ENCODE results near the gene C17orf58.
"Not testable (repeated sequence)": the region's sequence is repeated elsewhere in the genome, so short reads cannot be mapped to it uniquely, and the experiment has no call there.

The C17orf58 gene

DNA sequence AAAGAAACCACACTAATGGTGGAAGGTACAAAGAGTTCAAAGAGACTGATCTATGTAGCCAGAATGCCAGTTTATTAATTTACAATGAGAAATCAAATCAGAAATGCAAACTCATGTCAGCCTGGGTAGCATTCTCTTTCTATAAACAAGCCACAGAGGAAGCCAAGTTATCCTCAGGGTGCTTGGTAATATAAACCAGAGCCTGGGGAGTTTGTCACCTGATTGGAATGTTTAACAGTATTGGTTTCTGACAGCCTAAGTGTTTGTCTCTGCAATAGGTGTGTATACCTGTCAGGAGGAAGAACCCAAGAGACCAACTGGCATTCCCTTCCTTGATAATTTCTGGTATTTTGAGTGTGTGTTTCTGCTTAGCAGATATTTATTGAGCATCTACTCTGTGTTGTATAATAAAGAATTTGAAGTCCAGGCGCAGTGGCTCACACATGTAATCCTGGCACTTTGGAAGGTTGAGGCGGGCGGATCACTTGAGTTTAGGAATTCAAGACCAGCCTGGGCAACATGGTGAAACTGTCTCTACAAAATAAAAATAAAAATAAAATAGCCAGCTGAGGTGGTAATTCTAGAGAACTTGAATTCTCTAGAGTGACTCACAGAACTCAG, 3.1 kb upstream of the C17orf58 start:
- no peak for DNase-seq

- no peak for DNase-seq
Measured at GRCh38 chr17:67998466-67998865, 2.2 kb upstream of the C17orf58 start.

GRCh38 chr17:67995570-67996263, 552 bp downstream of the C17orf58 start:
- DNase-seq, result no peak

DNA sequence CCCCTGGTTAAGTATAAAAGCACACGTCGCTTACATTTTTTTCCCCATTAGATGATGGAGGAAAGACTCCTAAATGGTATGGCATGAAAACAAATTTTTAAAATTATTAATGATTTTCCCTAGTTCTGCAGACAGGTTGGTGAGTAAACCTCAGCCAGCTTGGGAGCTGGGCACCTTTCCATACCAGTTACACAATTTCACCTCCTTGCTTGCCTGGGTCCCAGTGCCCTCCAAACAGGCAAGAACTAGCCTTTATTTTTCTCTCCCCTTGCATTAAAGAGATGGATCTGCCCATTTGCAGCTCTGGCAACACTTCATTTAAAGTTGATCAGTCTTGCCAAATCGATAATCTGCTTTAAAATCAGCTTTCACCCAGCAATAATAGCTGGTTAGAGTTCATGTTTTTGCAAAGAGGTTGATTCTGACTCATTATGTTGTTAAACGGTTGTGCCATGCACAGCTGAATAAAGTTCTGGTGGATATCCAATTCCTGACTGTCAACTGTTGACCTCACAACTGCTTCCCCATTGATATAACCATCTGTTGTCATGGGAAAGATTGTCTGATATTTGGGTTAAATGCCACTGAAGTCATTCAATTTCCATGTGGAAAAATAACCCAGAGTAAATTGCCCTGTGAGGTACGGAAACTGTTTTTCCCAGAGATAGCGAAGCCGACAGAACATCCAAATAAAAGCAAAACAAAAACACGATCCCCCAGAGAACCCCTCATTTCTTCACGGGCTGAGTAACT, 1.3 kb downstream of the C17orf58 start:
- peak; percentile 37 to 51 for DNase-seq

GRCh38 chr17:67993998-67994361, 2.3 kb downstream of the C17orf58 start:
- DNase-seq, result no peak

DNA sequence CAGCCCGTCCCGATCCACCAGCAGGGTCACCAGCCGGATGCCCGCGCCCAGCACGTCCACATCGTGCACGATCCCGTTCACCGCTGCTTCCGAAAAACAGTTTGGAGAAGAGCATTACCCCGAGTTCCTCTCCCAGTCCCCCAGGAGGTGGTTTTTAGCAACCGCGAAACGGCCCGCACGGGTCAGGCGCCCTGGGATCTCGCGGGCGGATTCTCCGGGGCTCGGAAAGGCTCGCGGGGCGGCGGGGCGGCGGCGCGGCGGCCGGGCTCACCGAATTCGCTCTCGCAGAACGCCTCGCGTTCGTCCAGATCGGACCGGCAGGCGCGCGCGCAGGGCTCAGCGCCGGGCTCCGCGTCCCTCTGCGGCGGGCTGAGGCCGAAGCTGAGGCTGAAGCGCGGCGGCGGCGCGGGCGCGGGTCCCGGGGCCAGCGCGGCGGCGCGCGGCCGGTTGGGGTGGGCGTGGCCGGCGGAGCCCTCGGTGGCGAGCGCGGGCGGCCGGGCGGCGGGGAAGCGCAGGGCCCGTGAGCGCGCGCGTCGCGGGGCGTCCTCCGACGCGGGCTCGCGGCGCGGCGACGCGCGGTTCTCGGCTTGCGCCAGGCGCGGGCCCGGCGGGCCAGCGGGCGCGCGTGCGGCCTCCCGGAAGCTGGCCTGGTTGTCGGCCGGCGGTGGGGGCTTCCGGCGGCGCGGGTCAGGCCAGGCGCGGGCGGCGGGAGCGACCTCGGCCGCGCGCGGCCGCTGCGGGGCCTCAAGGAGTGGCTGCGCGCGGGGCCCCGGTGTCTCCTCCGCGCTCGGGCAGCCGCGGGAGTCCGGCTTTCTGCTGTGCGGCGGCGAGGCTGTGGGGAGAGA, 2.9 kb downstream of the C17orf58 start:
- DNase-seq, result peak; percentile 80 to 95

DNA sequence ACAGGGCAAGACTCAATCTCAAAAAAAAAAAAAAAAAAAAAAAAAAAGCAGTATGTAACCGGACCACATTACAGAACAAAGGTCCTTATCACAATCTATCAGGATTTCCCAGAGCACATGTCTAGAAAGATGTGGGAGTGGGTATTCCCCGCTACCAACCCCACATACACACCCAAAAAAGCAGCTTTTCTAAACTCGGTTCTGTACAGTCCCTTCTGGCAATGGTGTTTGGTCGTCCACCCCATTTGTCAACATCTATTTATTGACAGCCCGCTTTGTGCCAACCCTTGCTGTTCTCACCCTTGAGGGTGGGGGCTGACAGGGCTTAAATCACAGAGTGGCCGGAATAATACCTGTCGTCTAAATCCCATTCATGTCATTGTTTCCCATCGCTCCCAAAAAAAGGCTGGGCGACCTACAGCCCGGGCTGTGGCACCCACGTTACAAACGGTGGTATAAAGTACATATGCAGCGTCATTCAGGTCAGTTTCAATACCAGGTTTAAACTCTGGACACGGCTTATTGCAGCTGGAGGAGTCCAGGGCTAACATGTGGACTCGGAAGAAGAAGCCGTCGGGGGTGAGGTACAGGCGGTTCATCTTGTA, 3.6 kb downstream of the C17orf58 start:
- peak in 1 of 2 donors; percentile 22 for DNase-seq

DNA sequence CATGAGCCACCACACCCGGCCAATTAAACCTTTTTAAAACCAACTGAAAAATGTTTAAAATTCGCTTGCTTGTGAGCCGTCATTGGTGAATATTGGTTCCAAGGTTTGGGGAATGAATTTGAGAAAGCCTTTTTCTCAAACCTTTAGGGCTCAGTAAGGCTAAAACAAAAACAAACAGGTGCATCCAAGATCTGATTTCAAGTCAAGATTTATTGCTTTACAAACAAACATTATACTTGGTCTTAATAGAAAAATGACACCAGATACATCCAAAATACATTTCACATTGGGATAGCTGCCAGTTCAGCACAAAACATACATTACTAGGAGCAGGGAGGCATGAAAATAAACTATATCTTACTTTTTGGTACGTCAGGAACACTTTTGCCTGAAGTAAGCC, 5.4 kb downstream of the C17orf58 start:
- no peak for DNase-seq

GRCh38 chr17:67983383-67983688, 12.9 kb downstream of the C17orf58 start:
- no peak for DNase-seq

DNA sequence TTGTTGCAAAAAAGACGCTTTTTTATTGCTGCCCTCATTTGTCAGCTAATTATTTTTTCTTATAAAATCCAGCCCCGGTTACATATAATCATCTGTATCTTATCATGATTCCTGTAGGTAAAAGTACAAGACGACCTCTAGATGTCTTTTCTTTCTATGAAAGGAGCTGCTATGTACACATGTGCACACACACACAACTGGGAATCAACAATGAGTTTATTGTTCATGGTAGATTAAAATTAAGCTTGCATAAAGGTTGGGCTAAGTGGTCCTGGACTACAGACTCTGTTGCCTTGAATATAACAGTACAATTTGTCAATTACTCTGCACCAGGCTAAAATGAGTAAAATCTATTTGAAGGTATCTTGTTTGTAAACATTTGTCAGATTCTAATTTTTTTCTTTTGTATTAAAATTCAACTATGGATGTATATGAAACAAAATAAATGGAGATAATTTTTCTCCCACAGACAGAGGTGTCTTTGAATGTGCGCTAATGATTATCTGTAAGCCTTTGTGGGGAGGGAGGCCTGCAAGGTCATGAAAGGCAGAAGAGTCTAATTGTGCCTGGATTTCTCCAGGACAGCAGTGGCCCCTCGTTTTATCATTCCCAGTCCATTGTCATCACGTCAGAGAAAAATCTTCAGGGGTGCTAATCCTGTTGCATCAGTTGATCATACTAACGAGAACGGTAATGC, 13.4 kb downstream of the C17orf58 start:
- DNase-seq, result no peak

DNA sequence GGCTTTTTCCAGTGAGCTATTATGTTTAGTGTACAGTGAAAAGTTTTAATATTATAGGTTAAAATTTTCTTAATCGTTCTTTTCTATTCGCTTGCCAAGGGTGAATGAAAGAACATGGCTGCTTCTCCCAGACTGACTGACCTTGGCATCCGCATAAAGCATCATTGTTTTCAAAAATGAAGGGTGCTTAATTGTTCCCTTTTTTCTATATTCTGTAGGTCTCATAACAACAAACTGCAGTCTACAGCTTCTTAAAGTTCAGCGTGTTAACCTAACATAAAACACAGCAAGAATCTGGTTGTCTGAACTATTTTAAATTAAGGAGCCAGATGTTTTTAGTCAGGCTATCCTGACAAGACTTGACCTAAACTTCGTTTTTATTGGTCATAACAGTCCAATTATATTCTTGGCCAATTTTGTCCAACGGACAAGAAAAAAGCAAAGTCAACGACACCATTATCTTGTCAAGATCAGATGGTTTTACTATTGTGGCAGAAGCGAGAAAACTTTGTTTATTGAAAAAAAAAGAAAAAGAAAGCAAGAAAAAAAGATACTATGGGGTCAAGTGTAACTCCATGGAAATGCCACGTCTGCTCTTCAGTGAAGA, 14.1 kb downstream of the C17orf58 start:
- no peak for DNase-seq

DNA sequence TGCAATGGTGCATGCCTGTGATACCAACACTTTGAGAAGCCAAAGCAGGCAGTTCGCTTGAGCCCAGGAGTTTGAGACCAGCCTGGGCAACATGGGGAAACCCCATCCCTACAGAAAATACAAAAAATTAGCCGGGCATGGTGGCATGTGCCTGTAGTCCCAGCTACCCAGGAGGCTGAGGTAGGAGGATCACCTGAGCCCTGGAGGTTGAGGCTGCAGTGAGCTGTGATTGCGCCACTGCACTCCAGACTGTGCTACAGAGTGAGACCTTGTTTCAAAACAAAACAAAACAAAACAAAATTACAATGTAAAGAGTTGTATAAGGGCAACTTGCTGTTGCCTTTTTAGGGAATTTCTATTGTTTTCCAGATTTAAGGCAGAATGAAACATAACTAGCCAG, 15.4 kb downstream of the C17orf58 start:
- not testable (repeated sequence) for DNase-seq

DNA sequence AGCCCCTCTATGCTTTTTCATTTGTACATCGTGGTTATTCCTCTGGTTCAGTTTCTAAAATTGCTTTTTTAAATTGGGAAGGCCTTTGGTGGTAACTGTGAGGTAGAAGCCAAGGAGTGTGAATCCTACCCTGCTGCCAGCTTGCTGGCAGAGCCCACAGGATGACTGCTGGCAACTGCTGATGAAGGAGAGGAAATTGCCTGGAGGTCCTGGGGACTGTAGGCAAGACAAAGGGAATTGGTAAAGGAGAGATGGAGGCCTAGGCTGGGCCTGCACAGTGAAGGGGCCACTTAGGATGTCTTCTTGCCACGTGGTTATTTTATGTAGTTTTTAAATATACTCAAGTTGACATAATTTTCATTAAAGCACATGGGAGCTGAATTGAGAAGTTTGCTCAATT, 15.8 kb downstream of the C17orf58 start:
- no peak for DNase-seq

GRCh38 chr17:67976306-67976705, 20.0 kb downstream of the C17orf58 start:
- DNase-seq, result not testable (repeated sequence)

- DNase-seq, result no peak
Measured at GRCh38 chr17:67974598-67975066, 21.6 kb downstream of the C17orf58 start.

DNA sequence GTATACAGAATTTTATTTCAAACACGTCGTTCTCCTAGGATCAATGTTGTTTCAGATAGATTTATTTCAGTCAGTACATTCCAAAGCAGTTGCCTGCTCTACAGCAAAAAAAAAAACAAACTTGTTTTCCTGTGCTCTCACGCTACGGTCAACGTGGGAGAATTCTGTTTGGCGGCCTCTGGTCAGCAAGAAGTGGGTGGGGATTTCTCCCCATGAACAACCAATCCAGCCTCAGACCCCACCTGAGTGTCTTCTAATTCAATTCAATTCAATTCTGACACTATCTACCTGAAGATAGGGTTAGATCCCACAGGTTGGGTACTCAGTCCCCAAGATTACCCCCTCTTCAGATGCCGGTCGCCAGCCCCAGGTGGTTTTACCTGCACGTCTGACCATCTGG, 22.1 kb downstream of the C17orf58 start:
- DNase-seq, result no peak

DNA sequence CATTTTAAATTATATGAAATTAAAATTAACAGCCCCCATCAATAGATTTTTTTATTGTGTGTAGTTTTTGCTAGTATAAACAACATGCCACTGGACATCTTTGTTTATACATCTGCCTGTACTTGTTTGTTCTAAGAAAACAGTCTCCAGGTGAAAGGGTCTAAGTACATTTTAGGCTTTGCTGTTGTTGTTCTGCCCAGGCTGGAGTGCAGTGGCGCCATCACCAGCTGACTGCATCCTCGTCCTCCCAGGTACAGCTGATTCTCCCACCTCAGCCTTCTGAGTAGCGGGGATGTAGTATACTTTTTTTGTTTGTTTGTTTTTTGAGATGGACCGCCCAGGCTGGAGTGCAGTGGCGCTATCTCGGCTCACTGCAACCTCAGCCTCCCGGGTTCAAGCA, 25.5 kb downstream of the C17orf58 start:
- no peak for DNase-seq

DNA sequence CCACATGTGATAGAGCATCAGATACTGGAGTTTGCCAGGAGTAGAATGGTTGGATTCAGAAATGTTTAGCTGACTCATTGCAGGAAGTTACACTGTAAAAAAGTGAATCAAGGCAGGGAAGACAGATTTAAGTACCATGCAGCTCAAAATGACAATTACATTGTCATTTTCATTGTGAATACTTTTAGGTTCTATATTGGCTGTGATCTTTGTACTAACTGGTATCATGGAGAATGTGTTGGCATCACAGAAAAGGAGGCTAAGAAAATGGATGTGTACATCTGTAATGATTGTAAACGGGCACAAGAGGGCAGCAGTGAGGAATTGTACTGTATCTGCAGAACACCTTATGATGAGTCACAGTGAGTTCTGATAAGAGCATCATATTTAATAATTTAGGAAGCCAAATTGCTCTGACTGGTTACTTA, 33.1 kb downstream of the C17orf58 start:
- DNase-seq, result peak; percentile 62 to 64

DNA sequence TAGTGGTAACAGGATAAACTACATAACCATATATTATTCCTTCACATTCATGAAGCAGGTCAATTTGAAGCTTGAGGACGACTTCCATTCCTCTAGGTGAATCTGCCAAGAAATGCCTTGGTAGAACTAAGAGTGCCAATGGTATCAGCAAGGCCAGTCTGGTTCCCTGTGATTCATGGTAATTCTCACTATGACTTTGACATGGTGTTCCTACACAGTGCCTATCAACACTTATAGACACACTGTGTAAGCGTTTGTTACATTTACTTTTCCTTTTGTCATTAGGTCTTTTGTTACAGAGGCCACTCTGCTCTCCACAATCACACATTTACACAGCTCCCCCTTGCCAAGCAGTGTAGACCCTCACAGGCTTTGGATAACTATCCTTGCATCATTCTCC, 34.1 kb downstream of the C17orf58 start:
- DNase-seq, result not testable (repeated sequence)

DNA sequence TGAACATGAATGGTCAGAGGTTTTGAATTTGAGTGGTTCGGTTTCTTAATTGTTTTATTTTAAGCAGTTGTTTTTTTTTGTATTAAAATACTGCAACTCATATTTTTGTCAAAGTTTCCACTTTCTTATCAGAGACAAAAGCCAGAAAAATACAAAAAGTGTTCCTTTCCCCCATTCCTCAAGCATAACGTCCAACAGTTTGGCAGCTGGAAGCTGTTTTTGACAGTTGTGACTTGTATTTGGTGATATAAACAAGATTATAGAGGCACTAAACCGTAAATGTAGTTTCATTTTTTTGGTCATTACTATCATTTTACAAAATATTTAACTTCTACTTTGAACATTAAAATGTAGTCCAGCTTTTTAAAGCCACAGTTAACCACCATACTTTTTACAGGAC, 36.0 kb downstream of the C17orf58 start:
- DNase-seq, result not testable (repeated sequence)

GRCh38 chr17:67959510-67959909, 36.8 kb downstream of the C17orf58 start:
- no peak for DNase-seq

Data from inflammatory macrophage (primary cell).